ENCODE measurements around the gene BPNT1. TPM values are rescaled to one million over a fixed set of nuclear protein-coding genes. Genes with fewer than 3 reads are reported as not detected.
A peak's percentile ranks its signal among the peaks of the same experiment; 100 is the strongest.

Gene BPNT1
- total and polyA plus RNA-seq, 2 of the 13 experiments (the other 11 are each of a cell fraction or from before 2014, with no cell fraction given), result 35.2 to 43.9 TPM

GRCh38 chr1:220094016-220094911 is 4.7 kb upstream of the BPNT1 start, which contains the start of gene IARS2 (continued):
- TF ChIP-seq ZNF530 (CRISPR knock-in tag; IDR thresholded peaks at IDR 0.05; ENCODE audit: low read depth) (no peak), ZNF841 (CRISPR knock-in tag; IDR thresholded peaks at IDR 0.05; ENCODE audit: borderline replicate concordance) (no peak), MLLT10 (CRISPR knock-in tag; IDR thresholded peaks at IDR 0.05) (no peak), ZNF496 (CRISPR knock-in tag; IDR thresholded peaks at IDR 0.05; ENCODE audit: insufficient replicate concordance) (no peak), TRIM24 (CRISPR knock-in tag; IDR thresholded peaks at IDR 0.05) (no peak), ZNF652 (CRISPR knock-in tag; IDR thresholded peaks at IDR 0.05; ENCODE audit: borderline replicate concordance, low read depth) (no peak), CBFB (CRISPR knock-in tag; IDR thresholded peaks at IDR 0.05) (peak; percentile 52; the same call in 1 of the 2 replicates), ETV6 (CRISPR knock-in tag; conservative IDR thresholded peaks at IDR 0.05) (0 out of 2 replicates have a peak, but pooled peaks have one; percentile 35), SP4 (CRISPR knock-in tag; IDR thresholded peaks at IDR 0.05) (peak; percentile 65), ZNF737 (CRISPR knock-in tag; IDR thresholded peaks at IDR 0.05; ENCODE audit: borderline replicate concordance) (no peak), SPEN (CRISPR knock-in tag; IDR thresholded peaks at IDR 0.05; ENCODE audit: low read depth) (peak; percentile 46), HMGXB4 (CRISPR knock-in tag; IDR thresholded peaks at IDR 0.05; ENCODE audit: borderline replicate concordance in 1 of 2, low read depth in 1 of 2) (peak; percentile 71 to 86), PRMT3 (CRISPR knock-in tag; IDR thresholded peaks at IDR 0.05; ENCODE audit: borderline replicate concordance, low read depth) (no peak), ZBTB2 (CRISPR knock-in tag; IDR thresholded peaks at IDR 0.05; ENCODE audit: low read depth) (no peak), KLF11 (CRISPR knock-in tag; IDR thresholded peaks at IDR 0.05) (no peak), ATF1 (CRISPR knock-in tag; IDR thresholded peaks at IDR 0.05) (no peak), SMAD1 (CRISPR knock-in tag; IDR thresholded peaks at IDR 0.05; ENCODE audit: borderline replicate concordance, low read depth) (no peak), ZNF337 (CRISPR knock-in tag; IDR thresholded peaks at IDR 0.05; ENCODE audit: borderline replicate concordance, low read depth) (peak; percentile 42; the same call in 1 of the 2 replicates), ZSCAN22 (CRISPR knock-in tag; IDR thresholded peaks at IDR 0.05) (no peak), MAFK (conservative IDR thresholded peaks at IDR 0.05 in 1 of 2, IDR thresholded peaks at IDR 0.05 in 1 of 2; ENCODE audit: low read length in 2 of 2) (no peak), SP1 (IDR thresholded peaks at IDR 0.05) (no peak), SP1 (CRISPR knock-in tag; IDR thresholded peaks at IDR 0.05) (no peak; the same call in none of the 2 replicates), PATZ1 (CRISPR knock-in tag; IDR thresholded peaks at IDR 0.05) (peak; percentile 56), MXD4 (CRISPR knock-in tag; IDR thresholded peaks at IDR 0.05) (peak; percentile 90), CEBPG (CRISPR knock-in tag; IDR thresholded peaks at IDR 0.05) (no peak)

All from HepG2 (cell line).